ENCODE results near the gene COPA. TPM values are rescaled to one million over a fixed set of nuclear protein-coding genes. Genes with fewer than 3 reads are reported as not detected.

Gene COPA
- 117 and 129 TPM in 2 replicates for total RNA-seq

DNA sequence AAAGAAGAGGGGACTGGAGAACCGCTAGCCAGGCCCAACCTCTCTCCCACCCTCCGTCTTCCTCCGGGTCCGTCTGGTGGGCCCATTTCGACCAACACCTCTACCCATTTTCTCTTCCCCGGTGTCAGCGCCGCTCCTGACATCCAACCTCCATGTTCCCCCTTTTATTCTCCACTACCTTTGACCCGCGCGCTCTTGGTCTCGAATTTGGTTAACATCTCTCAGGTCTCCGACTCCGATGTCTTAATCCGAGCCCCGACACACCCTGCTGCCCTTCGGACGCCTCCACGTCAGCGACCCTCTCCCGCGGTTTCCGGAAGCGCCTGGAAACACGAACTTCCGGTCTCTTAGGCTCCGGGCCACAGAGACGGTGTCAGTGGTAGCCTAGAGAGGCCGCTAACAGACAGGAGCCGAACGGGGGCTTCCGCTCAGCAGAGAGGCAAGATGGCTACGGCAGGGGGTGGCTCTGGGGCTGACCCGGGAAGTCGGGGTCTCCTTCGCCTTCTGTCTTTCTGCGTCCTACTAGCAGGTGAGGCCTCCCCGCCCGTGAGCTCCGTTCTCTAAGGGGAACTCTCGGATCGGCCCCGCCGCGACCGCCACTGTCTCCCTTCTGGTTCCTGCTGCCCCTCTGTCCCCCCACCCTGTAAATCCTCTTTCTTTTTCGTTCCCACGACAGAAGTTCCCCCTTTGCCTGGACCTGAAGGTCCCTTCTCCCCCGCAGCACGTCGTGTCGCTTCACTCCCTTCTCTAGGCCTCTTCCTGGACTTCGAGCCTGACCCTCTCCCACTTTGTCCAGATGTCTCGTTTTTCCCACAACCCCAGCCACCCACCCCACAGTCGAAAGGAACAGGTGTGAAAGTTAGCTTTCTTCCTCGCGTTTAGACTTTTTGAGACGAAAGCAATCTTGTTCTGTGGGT lies at the start of gene COPA, which contains the start of gene NCSTN:
Gene COPA (minus strand): TSS at position 298 of the 917 bp plus-strand sequence. CDS start 80 bp downstream, at position 218.
Gene NCSTN (plus strand): TSS at position 431 of the 917 bp plus-strand sequence. CDS start 14 bp downstream, at position 445.

GRCh38 chr1:160366731-160367515 lies 23.9 kb upstream of the COPA start, which contains the start of gene NHLH1:
TSS of gene NHLH1 (plus strand) at chr1:160367071. CDS start at chr1:160370732, 3,661 bp downstream.

DNA sequence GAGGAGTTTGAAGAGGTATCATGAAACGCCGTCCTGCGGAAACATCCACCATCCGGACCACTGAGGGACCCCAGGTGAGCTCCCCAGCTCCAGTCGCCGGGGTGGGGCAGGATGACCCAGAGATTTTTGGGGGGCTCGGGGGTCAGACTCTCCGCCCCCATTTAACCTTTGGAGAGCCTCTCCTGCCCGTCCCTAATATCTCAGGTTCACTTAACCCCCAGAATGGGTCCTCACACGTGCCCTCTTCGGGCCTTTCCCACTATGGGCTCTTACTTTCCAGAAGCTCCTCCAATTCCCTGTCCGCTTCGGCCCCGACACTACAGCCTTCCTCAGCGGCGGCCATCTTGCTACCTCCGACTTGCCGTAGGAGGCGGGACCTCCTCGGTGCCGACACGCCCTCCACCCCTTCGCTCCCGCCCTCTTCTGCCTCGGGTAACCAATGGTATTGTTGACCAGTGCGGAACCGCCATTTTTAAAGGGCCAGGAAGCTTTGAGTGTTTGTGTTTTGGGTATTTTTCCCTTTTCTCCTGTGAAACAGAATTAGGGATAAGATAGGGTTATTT lies 58.2 kb downstream of the COPA start, which contains the start of gene PEX19:
Gene PEX19 (minus strand): TSS at position 352 of the 563 bp plus-strand sequence. CDS start 9 bp downstream, at position 343.

DNA sequence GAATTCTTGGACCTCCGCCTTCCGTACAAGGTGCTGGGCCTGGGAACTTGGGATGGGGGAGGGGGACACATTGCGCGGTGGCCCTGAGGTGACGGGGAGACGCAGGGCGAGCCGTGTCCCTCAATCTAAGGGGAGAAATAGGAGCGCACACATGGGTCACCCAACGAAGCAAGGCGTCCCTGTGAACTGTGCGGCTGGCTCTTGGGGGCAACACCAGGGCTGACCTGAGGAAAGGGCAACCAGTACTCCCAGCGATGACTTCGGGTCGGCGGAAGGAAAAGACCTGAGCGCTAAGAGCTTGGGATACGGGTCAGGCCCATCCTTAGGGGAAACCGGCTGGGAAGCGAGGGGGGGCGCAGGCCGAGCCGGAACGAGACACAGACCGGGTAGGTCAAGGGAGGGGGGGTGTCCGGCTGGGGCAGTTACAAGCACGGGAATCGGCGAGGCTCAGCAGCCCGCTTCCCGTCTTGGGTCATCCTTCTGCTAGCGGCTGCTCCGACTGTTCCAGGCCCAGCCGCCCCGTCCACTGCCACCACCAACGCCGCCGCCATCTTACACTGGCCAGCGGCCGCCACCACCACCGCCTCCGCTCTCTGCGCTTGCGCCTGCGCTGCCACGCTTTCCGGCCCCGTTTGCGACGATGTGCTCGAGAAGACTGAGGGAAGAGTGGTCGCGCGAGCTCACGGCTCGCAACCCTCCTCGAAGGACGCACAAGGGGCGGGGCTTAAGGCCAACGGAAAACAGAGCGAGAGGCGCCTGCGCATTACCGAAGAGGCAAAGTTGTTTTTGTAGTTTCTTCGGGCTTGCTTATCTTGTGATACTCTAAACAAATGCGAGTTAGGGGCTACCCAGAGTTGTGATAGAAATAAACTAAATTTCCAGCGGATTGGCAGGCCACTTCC lies 80.9 kb downstream of the COPA start, which contains the start of gene DCAF8:
Gene DCAF8 (minus strand): TSS at position 657 of the 902 bp plus-strand sequence. CDS start 18,541 bp downstream, outside the sequence.

Other genes with a start within 250 kb of the COPA start
- gene IGSF8, start 244.6 kb downstream of the COPA start, total RNA-seq, result 33.8 and 41.4 TPM in 2 replicates
- not detected in 2 replicates for gene ATP1A2, start 227.5 kb downstream of the COPA start, total RNA-seq
- not detected in 2 replicates for gene ATP1A4, start 191.6 kb downstream of the COPA start, total RNA-seq
- gene CASQ1, start 152.7 kb downstream of the COPA start, total RNA-seq, result not detected in 2 replicates
- 37.5 and 55.2 TPM in 2 replicates for gene PEA15, start 137.9 kb downstream of the COPA start, total RNA-seq
- gene DCAF8, start 80.7 kb downstream of the COPA start, total RNA-seq, result 32.4 and 35.5 TPM in 2 replicates
- 25.9 and 30.8 TPM in 2 replicates for gene PEX19, start 58.1 kb downstream of the COPA start, total RNA-seq
- gene NCSTN, start 133 bp upstream of the COPA start, total RNA-seq, result 35.1 and 53.0 TPM in 2 replicates
- gene NHLH1, start 23.8 kb upstream of the COPA start, total RNA-seq, result not detected in 2 replicates
- gene VANGL2, start 57.3 kb upstream of the COPA start, total RNA-seq, result 3.1 and 7.6 TPM in 2 replicates
- not detected in 2 replicates for gene SLAMF6, start 180.0 kb upstream of the COPA start, total RNA-seq
- not detected in 2 replicates for gene CD84, start 236.2 kb upstream of the COPA start, total RNA-seq